Stimulated activated CD4-positive, alpha-beta T cell treated with anti-CD3 and anti-CD28 coated beads, Interleukin-1b, Interleukin-23, amount 100 ng/mL, for 48 hours (primary cell): ENCODE data around the gene PDE6C.

Source experiments
- DNase-seq: peaks from one replicate; pipeline ENCODE4 v3.0.0-alpha.2; 2020

The PDE6C gene

DNA sequence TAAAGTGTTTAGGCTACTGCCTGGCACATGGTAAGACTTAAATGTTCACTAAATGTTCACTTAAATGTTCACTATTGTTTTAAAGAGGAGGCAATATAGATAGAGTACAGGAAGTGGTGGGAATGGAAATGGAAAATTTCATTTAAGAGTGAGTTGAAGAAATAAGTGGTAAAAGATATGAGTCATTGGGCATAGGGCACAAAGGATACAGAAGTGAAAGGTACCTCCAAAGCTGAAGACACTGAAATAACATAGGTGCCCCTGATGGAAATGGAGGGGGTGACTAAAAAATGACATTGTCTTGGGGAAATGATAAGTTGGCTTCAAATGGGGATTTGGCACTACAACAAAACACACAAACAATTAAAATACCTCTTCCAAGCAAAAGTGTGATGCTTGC lies 95.3 kb downstream of the PDE6C start:
- no peak for DNase-seq

GRCh38 chr10:93710333-93710909 lies 98.1 kb downstream of the PDE6C start:
- DNase-seq = no peak

- no peak for DNase-seq
These were observed 99.6 kb downstream of the PDE6C start for GRCh38 chr10:93711891-93712290.

DNA sequence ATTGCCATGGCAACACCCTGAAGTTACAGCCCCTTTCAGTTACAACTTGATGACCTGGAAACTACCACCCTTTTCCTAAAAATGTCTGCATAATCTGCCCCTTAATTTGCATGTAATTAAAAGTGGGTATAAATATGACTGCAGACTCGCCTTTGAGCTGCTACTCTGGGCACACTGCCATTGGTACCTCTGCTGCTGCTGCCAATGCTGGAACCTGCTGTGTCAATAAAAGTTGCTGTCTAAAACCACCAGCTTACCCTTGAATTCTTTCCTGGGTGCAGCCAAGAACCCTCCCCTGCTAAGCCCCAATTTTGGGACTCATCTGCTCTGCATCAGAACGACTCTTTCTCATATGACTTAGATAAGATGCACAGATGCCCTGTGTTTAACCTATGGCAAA lies 100.3 kb downstream of the PDE6C start:
- DNase-seq = no peak

- DNase-seq = no peak
These were observed 103.0 kb downstream of the PDE6C start for GRCh38 chr10:93715345-93715744.
